GM19467 (cell line): ENCODE measurements around the gene AGTR1.

ENCODE experiments used
- ATAC-seq: cut with Tn5 transposase; IDR thresholded peaks from one replicate; pipeline ENCODE4 v1.9.1; 2021; ENCODE audit warnings: mild to moderate bottlenecking, moderate library complexity; ENCODE audit not compliant: unreplicated experiment

Gene AGTR1

DNA sequence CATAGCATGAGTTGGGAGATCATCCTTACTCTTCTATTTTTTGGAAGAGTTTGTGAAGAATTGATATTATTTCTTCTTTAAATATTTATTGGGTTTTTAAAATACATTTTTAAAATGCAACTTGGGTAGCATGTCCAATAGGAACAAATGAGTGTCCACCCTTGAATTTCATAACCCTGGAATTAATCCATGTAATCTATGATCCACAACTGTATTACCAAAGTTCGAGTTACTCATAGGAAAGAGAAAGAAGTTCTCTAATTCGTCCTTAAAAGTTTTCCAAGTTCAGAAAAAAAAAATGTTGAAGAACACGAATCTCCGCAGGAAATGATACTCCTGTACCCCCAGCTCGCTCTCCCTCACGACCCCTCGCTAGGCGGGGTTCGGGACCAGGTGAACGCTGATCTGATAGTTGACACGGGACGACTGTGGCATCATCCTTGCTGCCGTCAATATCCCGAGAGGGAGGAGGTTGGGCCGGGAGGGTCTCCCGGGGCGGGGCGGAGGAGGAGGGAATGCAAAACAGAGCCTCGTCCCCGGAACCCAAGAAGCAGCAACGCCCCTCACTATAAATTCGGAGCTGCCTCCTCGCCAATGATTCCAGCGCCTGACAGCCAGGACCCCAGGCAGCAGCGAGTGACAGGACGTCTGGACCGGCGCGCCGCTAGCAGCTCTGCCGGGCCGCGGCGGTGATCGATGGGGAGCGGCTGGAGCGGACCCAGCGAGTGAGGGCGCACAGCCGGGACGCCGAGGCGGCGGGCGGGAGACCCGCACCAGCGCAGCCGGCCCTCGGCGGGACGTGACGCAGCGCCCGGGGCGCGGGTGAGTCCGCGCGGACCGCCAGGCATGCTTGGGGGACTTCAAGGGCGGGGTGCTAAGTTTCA is at the start of gene AGTR1:
AGTR1 (plus strand) TSS at position 598 of the 884 bp plus-strand sequence. CDS start 43,133 bp downstream, outside the sequence.
- no peak for ATAC-seq

DNA sequence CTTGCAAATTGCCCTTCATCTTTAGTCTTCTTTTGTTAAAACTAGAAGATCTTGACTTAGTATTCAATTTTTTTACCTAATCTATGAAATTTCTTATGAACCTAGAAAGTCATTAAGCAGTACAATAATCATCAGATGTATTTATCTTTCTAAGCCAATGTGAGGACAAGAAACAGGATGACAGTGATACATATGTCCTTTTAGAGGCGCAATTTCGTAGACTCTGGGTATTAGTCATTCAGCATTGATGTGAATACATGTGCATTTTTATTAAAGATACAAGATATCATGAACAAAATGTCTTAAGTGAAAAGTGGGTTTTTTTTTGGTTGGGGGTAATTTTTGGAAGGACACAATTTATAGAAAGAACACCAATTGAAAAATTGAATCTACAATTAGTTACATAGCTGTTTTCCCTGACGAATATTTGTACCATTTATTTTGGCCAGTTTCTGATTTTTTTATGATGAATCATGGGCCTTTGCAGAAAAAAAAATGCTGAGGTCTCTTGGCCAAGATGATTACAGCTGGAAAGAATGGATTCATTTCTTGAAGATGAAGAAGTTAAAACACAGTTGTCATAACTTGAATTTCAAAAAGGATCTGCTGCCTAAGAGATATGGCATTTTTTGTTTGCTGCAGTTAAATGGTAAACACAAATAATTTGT is 48.9 kb upstream of the AGTR1 start:
- ATAC-seq = no peak

DNA sequence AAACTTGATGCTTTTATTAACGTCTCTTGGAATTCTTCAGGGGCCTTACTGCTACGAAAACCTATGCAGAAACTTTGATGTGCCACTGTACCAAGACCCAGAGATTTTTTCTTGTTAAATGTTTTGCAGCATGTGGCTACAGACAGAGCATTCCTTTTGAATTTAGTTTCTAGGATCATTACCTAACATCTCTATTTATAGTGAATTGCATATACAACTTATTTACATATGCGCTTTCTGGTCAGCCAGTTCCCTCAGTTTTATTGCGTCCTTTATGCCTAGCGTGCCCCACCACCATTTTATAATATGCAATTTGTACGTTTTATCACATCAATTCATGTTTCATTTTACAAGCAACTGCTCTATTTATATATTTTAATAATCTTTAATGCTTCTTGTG is 46.2 kb upstream of the AGTR1 start:
- no peak for ATAC-seq

DNA sequence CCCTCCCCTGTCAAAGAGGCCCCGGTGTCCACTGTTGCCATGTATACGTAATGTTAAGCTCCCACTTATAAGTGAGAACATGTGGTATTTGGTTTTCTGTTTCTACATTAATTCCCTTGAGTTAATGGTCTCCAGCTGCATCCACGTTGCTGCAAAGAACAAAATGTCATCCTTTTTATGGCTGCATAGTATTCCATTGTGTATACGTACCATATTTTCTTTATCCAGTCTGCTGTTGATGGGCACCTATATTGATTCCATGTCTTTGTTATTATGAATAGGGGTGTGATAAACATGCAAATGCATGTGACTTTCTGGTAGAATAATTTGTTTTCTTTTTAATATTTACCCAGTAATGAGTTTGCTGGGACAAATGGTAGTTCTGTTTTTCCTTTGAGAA is 43.3 kb upstream of the AGTR1 start:
- ATAC-seq = no peak

DNA sequence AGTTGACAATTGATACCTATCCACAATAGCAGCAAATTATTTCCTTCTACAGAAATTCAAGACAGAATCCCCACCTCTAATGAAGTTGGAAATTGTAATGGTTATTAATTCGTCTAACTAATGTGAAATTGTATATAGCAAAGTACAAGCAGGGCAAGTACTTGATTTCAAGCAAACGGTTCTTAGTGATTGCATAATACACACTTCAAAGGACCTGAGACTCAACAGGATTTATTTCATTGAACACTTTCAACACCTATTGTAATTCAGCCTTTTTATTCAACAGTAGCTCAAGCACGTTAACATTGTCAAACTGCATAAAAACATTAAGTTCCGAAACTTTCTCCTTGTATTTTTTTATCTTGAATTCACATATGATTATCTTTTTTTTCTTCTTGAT is 40.2 kb upstream of the AGTR1 start:
- no peak for ATAC-seq

DNA sequence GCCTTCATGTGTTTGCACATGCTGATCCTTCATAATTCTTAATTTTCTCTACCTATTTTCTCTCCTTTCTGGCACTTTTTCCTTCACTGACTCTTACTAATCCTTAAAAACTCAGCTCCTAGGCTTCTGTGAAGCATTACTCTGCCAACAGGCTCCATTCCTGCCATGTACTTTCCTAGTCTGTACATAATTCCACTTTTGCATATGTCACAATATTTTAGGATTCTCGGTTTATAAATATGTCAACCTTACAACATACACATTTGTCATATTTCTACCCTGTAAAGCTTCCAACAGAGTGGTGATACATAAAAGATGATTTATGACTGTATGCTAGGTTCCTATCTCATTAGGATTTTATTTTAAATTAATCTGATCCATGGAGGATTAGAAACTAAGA is 38.2 kb upstream of the AGTR1 start:
- no peak for ATAC-seq

DNA sequence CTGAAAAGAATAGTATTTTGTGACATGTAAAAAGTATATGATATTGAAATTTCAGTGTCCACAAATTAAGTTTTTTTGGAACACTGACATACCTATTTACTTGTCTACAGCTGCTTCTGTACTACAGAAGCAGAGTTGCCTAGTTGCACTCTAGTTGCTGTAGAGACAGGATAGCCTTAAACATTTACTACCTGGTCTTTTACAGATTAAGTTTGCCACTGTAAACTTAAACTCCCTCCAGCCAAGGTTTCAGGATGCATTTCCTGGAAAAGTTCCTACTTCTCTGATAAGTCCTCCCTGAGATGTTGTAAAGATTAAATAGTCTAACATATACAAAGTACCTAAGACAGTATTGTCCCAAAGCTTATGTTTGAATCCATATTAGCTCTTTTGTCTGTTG is 17.4 kb upstream of the AGTR1 start:
- no peak for ATAC-seq

DNA sequence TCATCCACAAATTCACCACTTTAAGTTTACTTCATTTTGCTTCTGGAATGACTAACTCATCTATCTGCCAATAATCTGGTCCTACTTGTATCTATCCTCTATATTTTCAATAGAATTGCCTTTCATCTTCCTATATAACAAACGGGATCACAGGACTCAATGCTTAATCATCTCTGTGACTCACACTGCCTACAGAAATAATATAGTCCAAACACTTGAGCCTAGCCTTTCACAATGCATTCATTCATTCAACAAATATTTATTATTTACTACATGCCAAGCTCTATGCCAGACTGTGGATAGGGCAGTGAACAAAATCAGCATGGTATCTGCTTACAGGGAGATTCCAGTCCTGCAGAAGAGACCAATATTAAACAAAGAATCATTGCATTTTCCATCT is 16.6 kb upstream of the AGTR1 start:
- no peak for ATAC-seq

DNA sequence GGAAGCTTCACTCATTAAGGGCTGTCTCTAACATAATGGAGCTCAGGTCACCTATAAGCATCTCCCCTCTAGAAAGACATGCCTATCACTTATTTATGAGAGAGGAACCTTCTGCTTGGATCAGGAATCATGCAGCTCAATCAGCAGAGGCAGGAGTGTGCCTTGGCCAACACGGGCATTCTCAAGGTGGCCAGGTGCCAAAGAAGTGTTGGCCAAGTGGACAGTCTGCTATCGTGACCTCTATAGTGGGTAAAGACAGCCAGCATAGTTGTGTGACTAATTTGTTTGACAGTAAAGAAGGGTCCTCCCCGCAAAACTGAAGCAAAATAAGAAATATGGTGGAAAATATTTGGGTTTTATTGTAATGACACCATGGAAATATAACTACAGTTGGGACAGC is 14.7 kb upstream of the AGTR1 start:
- no peak for ATAC-seq

DNA sequence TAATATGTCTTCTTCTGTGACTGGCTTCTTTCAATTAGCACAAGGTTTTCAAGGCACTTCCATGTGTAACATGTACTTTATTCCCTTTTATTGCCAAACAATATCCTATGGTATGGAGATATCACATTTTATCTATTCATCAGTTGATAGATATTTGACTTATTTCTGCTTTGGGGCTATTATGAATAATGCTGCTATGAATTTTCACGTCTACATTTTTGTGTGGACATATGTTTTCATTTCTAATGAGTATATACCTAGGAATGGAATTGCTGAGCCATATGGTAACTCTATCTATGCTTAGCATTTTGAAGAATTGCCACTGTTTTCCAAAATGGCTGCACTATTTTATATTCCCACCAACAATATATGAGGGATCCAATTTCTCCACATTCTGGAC is 3.6 kb upstream of the AGTR1 start:
- no peak for ATAC-seq

DNA sequence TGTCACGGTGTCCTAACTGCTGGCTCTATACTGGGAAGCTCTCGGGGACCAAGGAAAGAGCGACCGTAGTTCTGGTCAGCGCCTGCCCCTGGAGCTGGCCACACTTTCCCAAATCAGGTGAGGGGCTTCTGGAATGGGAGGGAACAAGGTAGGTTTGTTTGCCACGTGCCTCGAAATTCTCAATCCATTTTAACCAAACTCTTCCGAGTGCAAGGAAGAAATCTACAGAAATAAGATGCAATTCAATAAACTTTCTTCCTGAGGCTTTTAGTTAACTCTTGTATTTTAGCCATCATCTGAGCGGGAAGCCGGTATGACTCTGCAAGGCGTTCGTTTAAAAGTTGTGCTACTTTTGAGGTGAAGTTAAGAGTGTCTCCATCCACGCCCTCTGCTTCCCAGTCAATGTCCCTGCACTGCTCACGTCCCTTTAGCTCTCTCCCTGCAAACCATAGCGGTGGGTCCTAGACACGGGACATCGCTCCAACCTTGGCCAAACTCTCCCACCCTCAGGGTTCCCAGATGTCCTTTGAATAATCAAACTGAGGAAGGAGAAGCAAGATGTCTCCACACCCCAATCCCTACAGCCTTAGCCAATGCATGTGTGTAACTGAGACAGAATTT is 597 bp downstream of the AGTR1 start:
- ATAC-seq = no peak

DNA sequence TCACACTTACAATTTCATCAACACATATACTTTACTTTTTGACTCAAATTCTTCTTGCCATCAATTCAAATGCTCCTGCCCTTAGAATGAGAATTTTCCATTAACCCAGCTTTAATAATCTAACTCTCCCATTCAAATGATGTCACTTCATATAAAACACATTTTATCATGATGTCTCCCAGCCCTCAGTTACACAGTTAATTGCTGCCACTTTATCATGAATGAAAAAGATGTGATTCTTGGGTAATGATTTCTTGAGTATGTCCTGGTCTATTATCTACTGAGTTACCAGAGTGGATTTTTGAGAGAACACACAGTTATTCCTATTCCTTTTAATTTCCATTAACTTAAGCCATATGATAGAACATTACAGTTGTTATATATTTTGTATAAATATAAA is 7.6 kb downstream of the AGTR1 start:
- ATAC-seq = no peak

DNA sequence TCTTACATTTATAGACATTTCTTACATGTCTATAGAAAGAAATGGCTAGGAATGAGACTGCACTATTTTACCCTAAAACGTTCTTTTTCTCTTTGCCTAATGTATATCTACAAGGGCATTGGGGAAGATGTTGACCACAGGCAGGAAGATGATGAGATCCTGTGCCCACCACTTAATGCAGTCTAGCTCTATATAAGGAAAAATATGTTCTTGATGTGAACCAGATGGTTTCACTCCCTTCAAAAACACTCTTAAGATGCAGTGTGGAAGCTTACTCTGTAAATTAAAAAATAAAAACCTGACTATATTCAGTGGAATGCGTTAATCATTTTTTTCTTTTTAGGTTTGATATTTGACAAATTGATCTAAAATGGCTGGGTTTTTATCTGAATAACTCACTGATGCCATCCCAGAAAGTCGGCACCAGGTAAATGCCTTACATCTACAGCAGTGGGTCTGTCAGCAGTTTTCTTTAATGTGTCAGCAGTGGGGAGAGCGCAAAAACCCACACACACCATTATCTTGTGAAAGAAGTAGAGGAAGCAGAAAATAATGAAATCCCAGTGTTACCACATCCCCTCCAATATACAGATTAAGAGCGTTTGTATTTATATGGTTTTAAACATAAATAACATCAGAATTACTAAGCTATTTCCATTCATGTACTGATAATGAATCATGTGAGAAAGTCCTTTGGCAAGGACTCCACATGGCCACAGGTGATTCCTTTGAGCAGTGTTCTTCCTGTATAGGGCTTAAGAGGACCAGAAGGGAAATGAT is 10.1 kb downstream of the AGTR1 start:
- ATAC-seq = no peak

DNA sequence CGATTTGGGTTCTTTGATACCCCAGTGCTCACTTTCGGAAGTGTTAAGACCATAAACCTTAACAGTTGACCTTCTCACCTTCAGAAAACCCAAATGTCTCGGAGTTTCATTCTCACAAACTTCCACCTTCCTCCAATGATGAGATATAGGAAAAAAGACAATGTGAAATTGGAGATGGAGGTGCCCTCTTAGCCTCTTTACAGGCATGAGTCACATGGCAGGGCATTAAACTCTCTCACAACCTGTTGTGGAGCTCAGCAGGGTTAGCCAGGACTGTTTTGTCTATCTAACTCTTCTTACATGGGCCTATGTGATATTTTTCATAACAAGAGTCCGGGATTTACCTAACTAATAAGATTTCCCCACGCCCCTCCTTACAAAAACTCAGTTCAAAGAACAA is 10.7 kb downstream of the AGTR1 start:
- ATAC-seq = no peak

DNA sequence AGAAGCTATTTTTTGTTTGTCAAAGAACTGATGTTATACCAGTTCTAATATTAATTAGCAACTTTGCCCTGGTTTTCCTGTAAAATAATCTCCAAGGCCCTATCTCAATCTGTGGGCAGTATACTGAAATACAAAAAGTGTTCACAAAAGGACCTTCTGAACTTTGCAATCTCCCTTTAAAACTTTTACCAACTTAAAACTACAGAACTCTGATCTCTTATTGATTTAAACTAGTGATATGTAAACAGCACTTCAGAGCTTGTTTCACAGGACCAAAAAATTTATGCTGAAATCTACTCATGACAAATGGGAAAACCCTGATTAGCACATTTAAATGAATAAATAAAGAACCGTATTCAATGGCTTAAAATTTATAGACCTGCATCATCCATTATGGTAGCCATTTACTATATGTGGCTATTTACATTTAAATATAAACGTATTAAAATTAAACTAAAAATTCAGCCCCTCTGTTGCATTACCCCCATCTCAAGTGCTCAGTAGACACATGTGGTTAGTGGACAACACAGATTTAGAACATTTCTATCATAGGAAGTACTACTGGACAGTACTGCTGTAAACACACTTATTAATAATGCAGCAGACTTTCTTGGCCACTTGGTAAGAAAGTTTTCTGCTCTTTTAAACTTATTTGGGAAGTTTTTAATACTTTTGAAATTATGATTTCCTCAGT is 12.0 kb downstream of the AGTR1 start:
- no peak for ATAC-seq

DNA sequence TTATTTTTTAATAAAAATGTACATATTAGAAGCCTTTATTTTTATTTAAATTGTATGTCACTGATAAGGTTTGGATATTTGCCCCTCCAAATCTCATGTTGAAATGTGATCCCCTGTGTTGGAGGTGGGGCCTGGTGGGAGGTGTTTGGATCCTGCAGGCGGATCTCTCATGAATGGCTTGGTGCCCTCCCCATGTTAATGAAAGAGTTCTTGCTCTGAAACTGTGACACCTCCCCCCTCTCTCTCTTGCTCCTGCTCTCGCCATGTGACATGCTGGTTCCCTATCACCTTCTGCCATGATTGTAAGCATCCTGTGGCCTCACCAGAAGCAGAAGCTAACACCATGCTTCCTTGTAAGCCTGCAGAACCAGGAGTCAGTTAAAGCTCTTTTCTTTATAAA is 13.0 kb downstream of the AGTR1 start:
- no peak for ATAC-seq

DNA sequence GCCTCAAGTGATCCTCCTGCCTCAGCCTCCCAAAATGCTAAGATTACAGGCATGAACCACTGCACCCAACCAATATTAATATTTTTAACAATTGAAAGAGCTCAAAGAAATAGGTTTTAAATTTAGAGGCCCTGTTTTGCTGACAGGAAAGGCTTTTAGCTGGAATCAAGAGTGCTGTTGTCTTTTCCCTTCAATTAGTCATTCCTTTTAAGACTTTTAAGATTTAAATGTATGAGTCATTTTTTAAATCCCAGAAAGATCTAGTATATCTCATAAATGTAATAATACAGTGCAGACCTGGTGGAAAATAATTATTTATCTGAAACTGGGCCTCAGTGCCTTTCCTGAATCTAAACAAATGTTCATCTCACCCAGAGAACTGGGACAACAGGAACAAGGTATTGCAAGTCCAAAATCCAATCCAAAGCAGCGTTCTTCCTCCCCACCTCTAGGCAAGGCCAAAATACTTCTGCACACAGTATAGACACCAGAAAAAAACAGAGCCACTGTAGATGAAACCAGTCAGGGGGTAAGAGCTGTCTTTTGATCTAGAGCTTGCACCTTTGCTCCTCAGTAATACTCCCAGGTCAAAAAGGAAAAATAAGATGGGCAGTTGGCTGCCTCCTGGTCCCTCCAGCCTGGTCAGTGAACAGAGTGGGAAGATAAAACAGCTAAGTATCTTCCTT is 14.4 kb downstream of the AGTR1 start:
- ATAC-seq = no peak

DNA sequence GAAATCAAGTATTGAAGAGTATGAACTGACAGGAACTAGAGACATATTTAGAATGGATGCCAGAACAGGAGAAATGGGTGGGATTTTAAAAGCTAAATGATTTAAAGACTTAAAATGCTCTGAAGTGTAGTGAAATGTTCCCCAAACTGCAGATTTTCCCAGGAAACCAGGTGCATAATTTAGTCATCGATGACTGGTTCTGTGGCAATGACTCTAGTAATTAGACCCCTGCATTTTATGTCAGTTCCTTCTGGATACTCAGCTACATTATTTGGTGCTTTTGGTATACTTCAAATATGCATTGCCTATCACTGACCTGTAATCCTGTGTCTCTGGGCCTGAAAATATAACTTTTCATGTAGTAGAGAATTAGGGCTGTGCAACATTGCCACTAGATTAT is 16.8 kb downstream of the AGTR1 start:
- no peak for ATAC-seq

DNA sequence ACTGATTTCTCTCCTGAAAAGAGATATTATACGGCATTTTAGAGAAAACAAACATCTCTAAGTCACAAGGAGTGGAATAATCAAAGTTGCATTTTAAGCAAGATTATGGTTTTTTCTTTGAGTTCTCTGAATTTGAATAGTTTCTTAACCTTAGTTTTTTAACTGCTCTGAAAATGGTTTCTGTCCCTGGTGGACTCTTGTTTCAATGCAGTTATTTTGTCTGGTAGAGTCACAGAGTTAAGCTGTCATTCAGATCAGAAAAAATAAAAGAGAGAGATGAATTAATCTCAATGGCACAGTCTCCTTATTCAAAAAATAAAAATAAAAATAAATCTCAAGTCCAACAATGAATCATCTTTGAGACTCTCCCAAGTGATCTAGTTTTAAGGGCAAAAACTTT is 19.0 kb downstream of the AGTR1 start:
- no peak for ATAC-seq
